Mesendoderm (in vitro differentiated cells): ENCODE data around the gene SEC24D.
A peak's percentile ranks its signal among the peaks of the same experiment; 100 is the strongest.

Source experiments
- DNase-seq: peaks from one replicate; pipeline ENCODE4 v3.0.0; 2013
- H2AK5ac ChIP-seq: 2 replicates; pipeline ENCODE4 v1.6.1; 2013; ENCODE audit warnings: low read length, inconsistent platforms
- H2BK120ac ChIP-seq: 2 replicates; pipeline ENCODE4 v1.6.1; 2013; ENCODE audit warnings: low read depth, mild to moderate bottlenecking, low read length, moderate library complexity, mixed read lengths
- H2BK15ac ChIP-seq: replicated peaks from 2 replicates; pipeline ENCODE4 v1.6.1; 2013; ENCODE audit warnings: low read depth, mild to moderate bottlenecking, moderate library complexity
- H2BK5ac ChIP-seq: 2 replicates; pipeline ENCODE4 v1.6.1; 2013; ENCODE audit warnings: low read length, inconsistent platforms
- H3K18ac ChIP-seq: 2 replicates; pipeline ENCODE4 v1.6.1; 2013; ENCODE audit warnings: mild to moderate bottlenecking, low read length, mixed read lengths
- H3K23ac ChIP-seq: one replicate; pipeline ENCODE4 v1.6.1; 2013; ENCODE audit warnings: low read length
- H3K27ac ChIP-seq: 2 replicates; pipeline ENCODE4 v1.5.1; 2013; ENCODE audit warnings: low read depth, mild to moderate bottlenecking, inconsistent platforms, low read length, moderate library complexity
- H3K27me3 ChIP-seq: 2 replicates; pipeline ENCODE4 v1.6.1; 2013; ENCODE audit warnings: low read length, control low read depth, mild to moderate bottlenecking, inconsistent platforms; ENCODE audit not compliant: insufficient read depth, poor library complexity
- H3K36me3 ChIP-seq: 2 replicates; pipeline ENCODE4 v1.6.1; 2013; ENCODE audit warnings: low read length, inconsistent platforms; ENCODE audit not compliant: control insufficient read depth, insufficient read depth
- H3K4ac ChIP-seq: one replicate; pipeline ENCODE4 v1.6.1; 2013; ENCODE audit warnings: low read depth, mild to moderate bottlenecking, low read length, moderate library complexity
- H3K4me1 ChIP-seq: 2 replicates; pipeline ENCODE4 v1.6.1; 2013; ENCODE audit warnings: low read depth, low read length, inconsistent platforms; ENCODE audit not compliant: control insufficient read depth
- H3K4me2 ChIP-seq: 2 replicates; pipeline ENCODE4 v1.6.1; 2013; ENCODE audit warnings: low read length
- H3K4me3 ChIP-seq: 2 replicates; pipeline ENCODE4 v1.5.1; 2013; ENCODE audit warnings: mild to moderate bottlenecking, low read length
- H3K56ac ChIP-seq: one replicate; pipeline ENCODE4 v1.6.1; 2013; ENCODE audit warnings: low read length
- H3K79me1 ChIP-seq: 2 replicates; pipeline ENCODE4 v1.6.1; 2013; ENCODE audit warnings: low read length, inconsistent platforms
- H3K79me2 ChIP-seq: 2 replicates; pipeline ENCODE4 v1.6.1; 2013; ENCODE audit warnings: mild to moderate bottlenecking, low read length; ENCODE audit not compliant: control insufficient read depth, insufficient read depth
- H3K9ac ChIP-seq: 2 replicates; pipeline ENCODE4 v1.6.1; 2013; ENCODE audit warnings: low read length, inconsistent platforms
- H4K5ac ChIP-seq: one replicate; pipeline ENCODE4 v1.6.1; 2013; ENCODE audit warnings: low read length
- H4K8ac ChIP-seq: one replicate; pipeline ENCODE4 v1.6.1; 2013; ENCODE audit warnings: low read depth, mild to moderate bottlenecking, control low read depth, low read length, moderate library complexity
- WGBS: extraction: QIAGEN DNeasy Blood & Tissue Kit; methylation state at CpG from one replicate; pipeline ENCODE4 v1.1.7; 2013; ENCODE audit warnings: low lambda C conversion rate, missing lambda C conversion rate; ENCODE audit not compliant: insufficient coverage; ENCODE audit errors: extremely low coverage; 5-methylcytosine and 5-hydroxymethylcytosine counted together

The SEC24D gene

GRCh38 chr4:118774321-118774720, 61.6 kb downstream of the SEC24D start:
- Histone ChIP-seq H3K79me2 (no peaks in the 10 kb centered on the region), H2BK120ac (no peak overlapping the region), H2BK15ac (no peak overlapping the region), H4K5ac (no peak overlapping the region), H3K36me3 (no peaks in the 10 kb centered on the region), H2AK5ac (no peak overlapping the region), H3K18ac (no peak overlapping the region), H3K79me1 (no peaks in the 10 kb centered on the region), H3K4me1 (no peaks in the 10 kb centered on the region), H3K27ac (no peak overlapping the region), H3K4me3 (no peak overlapping the region), H4K8ac (no peak overlapping the region), H3K4me2 (no peak overlapping the region), H3K23ac (no peak overlapping the region), H3K9ac (no peak overlapping the region), H3K56ac (no peak overlapping the region), H3K27me3 (no peaks in the 10 kb centered on the region), H2BK5ac (no peak overlapping the region), H3K4ac (no peak overlapping the region)
- no peak for DNase-seq
- no CpG with 5 or more reads among the region's 1 CpG for WGBS

GRCh38 chr4:118773429-118773792, 62.5 kb downstream of the SEC24D start:
- no peak overlapping the region for H2BK15ac ChIP-seq
- H2AK5ac ChIP-seq = no peak overlapping the region
- no peaks in the 10 kb centered on the region for H3K79me1 ChIP-seq
- H3K4me3 ChIP-seq = no peak overlapping the region
- H3K18ac ChIP-seq = no peak overlapping the region
- no peaks in the 10 kb centered on the region for H3K4me1 ChIP-seq
- H3K4me2 ChIP-seq = no peak overlapping the region
- H4K8ac ChIP-seq = no peak overlapping the region
- no peak overlapping the region for H3K56ac ChIP-seq
- no peak overlapping the region for H2BK5ac ChIP-seq
- H3K9ac ChIP-seq = no peak overlapping the region
- no peak overlapping the region for H3K27ac ChIP-seq
- no CpG with 5 or more reads among the region's 2 CpGs for WGBS
- no peaks in the 10 kb centered on the region for H3K36me3 ChIP-seq
- H3K4ac ChIP-seq = no peak overlapping the region
- no peak overlapping the region for H2BK120ac ChIP-seq
- no peaks in the 10 kb centered on the region for H3K27me3 ChIP-seq
- DNase-seq = peak; percentile 43
- no peak overlapping the region for H4K5ac ChIP-seq
- no peak overlapping the region for H3K23ac ChIP-seq
- no peaks in the 10 kb centered on the region for H3K79me2 ChIP-seq

GRCh38 chr4:118772767-118773428, 63.0 kb downstream of the SEC24D start:
- no peak overlapping the region for H2BK15ac ChIP-seq
- no peak overlapping the region for H4K8ac ChIP-seq
- peaks cover 1% of the 10 kb centered on the region for H3K36me3 ChIP-seq
- no peak overlapping the region for H3K4me3 ChIP-seq
- no peak overlapping the region for H3K56ac ChIP-seq
- H3K27ac ChIP-seq = no peak overlapping the region
- no peaks in the 10 kb centered on the region for H3K4me1 ChIP-seq
- no peak overlapping the region for H3K9ac ChIP-seq
- H2BK5ac ChIP-seq = no peak overlapping the region
- H3K27me3 ChIP-seq = no peaks in the 10 kb centered on the region
- no peak overlapping the region for H2AK5ac ChIP-seq
- H3K18ac ChIP-seq = no peak overlapping the region
- H3K4me2 ChIP-seq = no peak overlapping the region
- H3K79me1 ChIP-seq = no peaks in the 10 kb centered on the region
- 100% methylated on average over 1 of the region's 3 CpGs for WGBS
- H3K4ac ChIP-seq = no peak overlapping the region
- no peak overlapping the region for H2BK120ac ChIP-seq
- no peak overlapping the region for H4K5ac ChIP-seq
- peak; percentile 77 for DNase-seq
- H3K23ac ChIP-seq = no peak overlapping the region
- H3K79me2 ChIP-seq = no peaks in the 10 kb centered on the region

GRCh38 chr4:118772081-118772766, 63.7 kb downstream of the SEC24D start:
- WGBS = no CpG with 5 or more reads among the region's 7 CpGs
- H3K4me1 ChIP-seq = no peaks in the 10 kb centered on the region

GRCh38 chr4:118770741-118771187, 65.2 kb downstream of the SEC24D start:
- Histone ChIP-seq H2BK15ac (no peak overlapping the region), H3K27ac (no peak overlapping the region), H3K4ac (no peak overlapping the region), H2BK120ac (no peak overlapping the region), H3K79me1 (no peaks in the 10 kb centered on the region), H3K4me2 (no peak overlapping the region), H2AK5ac (no peak overlapping the region), H3K56ac (no peak overlapping the region), H4K8ac (no peak overlapping the region), H3K4me3 (no peak overlapping the region), H3K79me2 (no peaks in the 10 kb centered on the region), H3K36me3 (peaks cover 5% of the 10 kb centered on the region), H3K18ac (no peak overlapping the region), H3K27me3 (no peaks in the 10 kb centered on the region), H2BK5ac (no peak overlapping the region), H3K4me1 (no peaks in the 10 kb centered on the region), H3K23ac (no peak overlapping the region), H3K9ac (no peak overlapping the region), H4K5ac (no peak overlapping the region)
- no CpG with 5 or more reads among the region's 2 CpGs for WGBS
- DNase-seq = no peak

More at GRCh38 chr4:118772081-118772766, 63.7 kb downstream of the SEC24D start:
- Histone ChIP-seq H3K27ac (no peak overlapping the region), H3K9ac (no peak overlapping the region), H2BK5ac (no peak overlapping the region), H3K27me3 (no peaks in the 10 kb centered on the region), H4K8ac (no peak overlapping the region), H2BK120ac (no peak overlapping the region), H3K18ac (no peak overlapping the region), H3K56ac (no peak overlapping the region), H3K4ac (no peak overlapping the region), H3K79me1 (no peaks in the 10 kb centered on the region), H3K36me3 (peaks cover 1% of the 10 kb centered on the region), H3K4me3 (no peak overlapping the region), H4K5ac (no peak overlapping the region), H3K79me2 (no peaks in the 10 kb centered on the region), H2AK5ac (no peak overlapping the region), H2BK15ac (no peak overlapping the region), H3K4me2 (no peak overlapping the region), H3K23ac (no peak overlapping the region)
- DNase-seq = peak; percentile 54
